Measurements from ENCODE around the gene RASD2.

GRCh38 chr22:35544189-35544588 is 3.6 kb downstream of the RASD2 start:
- TF ChIP-seq CTCF (conservative IDR thresholded peaks at IDR 0.05; ENCODE audit: low read length) = no peak
- no peak for TF ChIP-seq EZH2phosphoT487 (IDR thresholded peaks at IDR 0.05; ENCODE audit: borderline replicate concordance, low read depth, low read length)

Data from OCI-LY7 (cell line).